Stimulated activated CD4-positive, alpha-beta T cell treated with anti-CD3 and anti-CD28 coated beads, Interleukin-15, amount 100 ng/mL, for 24 hours (primary cell): ENCODE data around the gene MYLIP.
A peak's percentile ranks its signal among the peaks of the same experiment; 100 is the strongest.

Experiments
- DNase-seq: peaks from one replicate; pipeline ENCODE4 v3.0.0-alpha.2; 2020

Gene MYLIP

DNA sequence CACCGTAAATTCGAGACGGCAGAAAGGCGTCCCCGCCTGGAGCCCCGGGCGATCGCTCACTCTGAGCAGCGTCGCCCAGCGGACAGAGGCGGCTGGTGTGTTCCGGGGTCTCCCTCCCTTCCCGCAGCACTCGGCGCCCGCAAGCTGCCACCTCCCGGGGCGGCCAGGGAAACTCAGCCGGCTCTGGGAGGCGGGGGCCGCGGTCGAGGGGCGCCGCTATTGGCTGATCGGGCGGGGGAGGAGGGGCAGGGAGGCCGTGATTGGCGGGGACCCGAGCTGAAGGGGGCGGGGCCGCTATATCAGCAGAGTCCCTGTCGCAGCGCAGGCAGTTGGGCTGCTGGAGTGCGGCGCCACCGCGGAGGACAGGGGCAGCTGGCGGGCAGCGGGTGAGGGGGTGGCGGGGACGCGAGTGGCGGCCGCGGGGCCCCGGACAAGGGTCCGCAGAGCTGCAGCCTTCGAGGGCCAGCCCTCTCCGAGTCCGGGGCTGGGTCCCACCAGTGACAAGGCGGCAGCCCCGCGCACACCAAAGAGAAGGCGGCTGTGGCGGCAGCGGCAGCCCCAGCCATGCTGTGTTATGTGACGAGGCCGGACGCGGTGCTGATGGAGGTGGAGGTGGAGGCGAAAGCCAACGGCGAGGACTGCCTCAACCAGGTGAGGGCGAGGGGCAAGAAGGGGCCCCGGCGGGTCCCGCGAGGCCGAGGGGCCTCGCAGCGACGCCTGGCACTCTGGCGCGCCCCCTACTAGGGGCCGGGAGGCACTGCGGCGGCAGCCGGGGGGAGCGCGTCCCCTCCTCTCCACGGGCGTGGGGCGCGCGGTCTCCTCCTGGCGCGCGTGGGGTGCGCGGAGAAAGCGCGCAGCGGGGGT, at the start of gene MYLIP:
Gene MYLIP, plus strand, starts transcription at position 328 of the 864 bp plus-strand sequence. Its CDS starts 237 bp downstream, at position 565.
- peak; percentile 98 for DNase-seq

DNA sequence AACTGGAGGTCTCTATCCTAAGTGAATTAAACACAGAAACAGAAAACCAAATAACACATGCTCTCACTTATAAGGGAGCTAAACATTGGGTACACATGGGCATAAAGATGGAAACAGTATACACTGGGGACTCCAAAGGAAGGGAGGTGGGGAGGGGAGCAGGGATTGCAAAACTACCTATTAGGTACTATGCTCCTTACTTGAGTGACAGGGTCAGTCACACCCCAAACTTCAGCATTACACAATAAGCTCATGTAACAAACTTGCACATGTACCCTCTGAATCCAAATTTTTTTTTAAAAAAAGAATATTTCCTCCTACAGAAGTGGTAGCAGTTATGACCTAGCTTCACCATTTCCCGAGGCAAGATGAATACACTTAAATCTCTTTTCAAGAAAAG, 49.5 kb upstream of the MYLIP start:
- no peak for DNase-seq

DNA sequence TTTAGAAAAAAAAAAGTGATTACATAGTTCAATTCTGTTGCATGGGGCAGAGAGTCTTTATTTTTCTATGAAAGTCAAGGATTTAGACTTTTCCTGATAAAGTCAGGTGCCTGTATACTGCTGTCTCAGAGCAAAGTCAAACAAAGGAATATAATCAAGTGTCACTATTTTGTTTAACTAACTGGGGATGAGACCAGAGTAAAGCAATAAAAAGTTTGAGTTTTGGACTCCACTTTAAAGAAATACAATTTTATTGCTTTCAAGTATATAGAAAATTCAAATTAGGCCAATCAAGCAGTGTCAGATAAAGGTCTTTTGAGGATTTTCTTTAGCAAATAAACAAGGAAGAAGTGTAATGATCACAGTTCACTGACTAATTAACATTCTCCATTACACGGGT, 48.7 kb upstream of the MYLIP start:
- DNase-seq = no peak

DNA sequence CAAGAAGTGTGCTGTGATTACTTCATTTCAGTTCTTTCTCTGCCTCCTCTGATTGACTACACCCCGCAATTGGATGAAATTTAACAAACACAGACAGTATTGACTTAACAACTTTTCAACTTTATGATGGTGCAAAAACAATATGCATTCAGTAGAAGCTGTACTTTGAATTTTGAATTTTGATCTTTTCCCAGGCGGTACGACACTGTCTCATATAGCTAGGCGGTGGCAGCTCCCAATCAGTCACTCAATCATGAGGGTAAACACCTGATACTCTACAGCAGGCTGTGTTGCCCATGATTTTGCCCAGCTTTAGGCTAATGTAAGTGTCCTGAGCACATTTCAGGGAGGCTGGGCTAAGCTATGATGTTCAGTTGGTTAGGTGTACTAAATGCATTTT, 47.6 kb upstream of the MYLIP start:
- no peak for DNase-seq

DNA sequence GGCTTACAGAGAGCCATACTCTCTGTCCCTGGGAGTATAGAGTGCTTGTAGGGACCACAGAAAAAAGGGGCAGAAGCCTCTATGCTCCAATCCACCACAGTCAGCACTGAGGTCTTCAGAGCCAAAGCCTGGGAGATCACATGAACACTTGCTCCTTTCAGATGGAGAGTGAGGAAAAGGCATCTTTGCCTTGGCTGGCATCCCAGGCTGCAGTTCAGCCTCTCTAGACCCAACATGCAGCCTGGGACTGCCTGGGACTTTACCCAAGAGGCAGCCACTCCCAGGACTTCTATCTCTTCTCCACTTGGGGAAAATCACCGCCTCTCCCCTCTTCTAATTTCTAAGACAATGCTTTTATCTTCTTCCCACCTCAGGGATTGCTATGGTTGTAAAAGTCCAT, 46.5 kb upstream of the MYLIP start:
- DNase-seq = no peak

DNA sequence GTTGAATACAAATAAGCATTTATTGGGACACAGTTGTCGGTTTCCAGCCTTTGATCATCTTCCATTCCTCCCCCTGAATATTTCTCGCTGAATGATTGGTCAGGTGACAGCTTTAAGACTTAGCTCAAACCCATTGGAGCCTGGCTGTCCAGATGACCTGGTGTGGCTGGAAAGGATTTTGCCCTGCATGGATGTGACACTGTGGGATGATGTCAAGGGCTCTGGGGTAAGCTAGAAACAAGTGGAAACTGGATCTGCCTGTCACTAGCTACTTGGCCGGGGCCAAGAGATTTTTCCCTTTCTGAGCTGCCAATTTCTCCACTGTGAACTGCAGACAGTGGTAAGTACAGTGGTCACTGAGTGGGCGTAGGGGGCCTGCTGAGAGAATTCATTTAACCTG, 41.9 kb upstream of the MYLIP start:
- no peak for DNase-seq

DNA sequence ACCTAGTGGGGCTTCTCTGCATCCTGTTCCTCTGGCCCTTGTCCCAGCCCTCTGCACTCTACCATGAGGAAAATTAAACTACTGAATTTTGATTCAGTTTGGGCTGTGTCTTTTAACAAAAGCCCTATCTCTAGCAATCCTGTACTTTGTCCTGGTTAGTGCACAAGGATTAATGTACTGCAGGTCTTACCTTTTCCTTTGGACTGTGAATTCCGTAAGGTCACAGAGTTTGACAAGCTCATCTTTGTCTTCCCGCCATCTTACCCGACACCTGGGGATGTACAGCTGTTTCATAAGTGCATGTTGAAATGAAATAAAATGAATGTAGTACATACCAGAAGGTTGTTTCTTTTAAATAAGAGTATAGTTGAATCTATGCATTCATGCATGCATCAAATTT, 41.5 kb upstream of the MYLIP start:
- DNase-seq = no peak

DNA sequence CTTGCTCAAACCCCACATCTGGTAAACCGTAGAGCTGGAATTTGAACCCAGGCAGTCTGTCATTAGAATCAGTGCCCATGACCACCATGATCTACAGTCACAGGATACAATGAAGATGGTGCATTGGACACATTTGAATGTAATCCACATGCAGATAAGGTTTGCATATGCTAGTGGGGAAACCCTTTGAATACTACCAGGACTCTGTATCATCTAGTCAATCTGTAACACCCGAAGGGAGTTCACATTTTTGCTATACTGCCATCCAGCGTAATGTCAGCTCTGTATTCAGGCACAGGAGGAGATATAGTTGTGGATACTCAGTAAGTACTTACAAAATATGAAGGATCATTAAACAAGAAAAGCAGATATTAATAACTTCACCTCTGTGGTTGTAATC, 40.5 kb upstream of the MYLIP start:
- DNase-seq = no peak

DNA sequence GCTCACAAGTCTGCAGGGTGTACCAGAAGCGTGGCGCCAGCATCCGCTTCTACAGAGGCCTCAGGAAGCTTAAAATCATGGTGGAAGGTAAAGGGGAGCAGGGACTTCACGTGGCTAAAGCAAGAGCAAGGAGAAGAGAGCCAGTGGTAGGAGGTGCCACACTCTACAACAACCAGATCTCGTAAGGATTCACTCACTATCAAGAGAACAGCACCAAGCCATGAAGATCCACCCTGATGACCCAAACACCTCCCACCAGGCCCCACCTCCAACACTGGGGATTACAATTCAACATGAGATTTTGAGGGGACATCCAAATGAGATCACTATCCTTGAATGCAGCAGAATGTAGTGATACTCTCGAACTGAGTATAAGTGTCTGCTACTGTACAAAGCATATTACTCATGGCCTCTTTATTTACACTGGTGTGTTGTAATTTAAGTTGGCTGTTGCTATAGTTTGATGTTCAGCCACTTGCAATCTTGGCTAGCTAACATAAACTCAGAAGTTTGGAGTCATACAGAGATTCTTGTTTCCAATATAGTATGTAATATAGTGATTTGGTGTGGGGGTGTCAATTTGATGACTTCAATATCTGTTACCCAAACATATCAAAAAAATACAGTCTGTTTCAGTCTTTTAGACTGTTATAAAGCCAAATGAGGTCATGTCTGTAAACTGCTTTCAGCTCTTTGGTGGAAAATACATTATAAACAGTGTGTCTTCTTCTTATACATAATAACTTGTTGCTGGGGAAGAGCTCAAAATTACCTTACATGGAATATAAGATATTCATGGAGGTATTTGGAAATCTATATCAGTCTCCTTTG, 39.4 kb upstream of the MYLIP start:
- no peak for DNase-seq

DNA sequence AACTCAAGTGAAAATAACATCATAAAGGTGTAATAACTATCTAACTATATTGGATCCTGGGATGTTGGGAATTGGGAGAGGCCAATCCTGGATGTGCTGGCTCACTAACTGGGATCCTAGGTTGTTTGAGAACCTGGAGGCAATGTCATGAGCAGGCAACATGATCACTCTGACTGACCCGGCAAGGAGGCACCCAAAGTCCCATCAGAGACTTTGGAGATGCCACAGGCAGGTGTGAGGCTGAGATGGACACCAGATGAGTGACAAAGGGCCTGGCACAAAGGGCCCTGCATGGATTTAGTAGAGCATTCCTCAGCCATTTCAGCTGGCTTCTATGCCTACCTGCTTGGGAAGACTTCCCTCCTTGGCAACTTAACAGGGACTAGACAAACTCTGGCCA, 38.4 kb upstream of the MYLIP start:
- no peak for DNase-seq

DNA sequence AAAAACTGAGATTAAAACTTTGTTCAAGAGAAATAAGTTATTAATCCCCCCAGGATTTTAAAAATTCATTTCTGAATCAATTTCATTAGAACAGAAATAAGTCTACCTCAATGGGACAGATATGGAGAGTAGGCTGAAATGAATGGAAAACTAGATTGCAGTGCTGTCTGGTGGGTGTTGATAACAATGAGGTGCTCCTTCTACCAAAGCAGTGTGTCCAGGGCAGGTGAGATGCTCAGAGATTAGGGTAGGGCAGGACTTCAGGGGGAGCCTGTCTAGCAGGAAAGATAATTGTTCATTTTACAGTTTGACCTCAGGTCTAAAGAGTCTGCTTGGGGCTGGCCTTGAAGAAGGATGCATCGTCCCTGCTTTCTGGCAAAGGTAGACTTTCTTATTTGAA, 38.0 kb upstream of the MYLIP start:
- no peak for DNase-seq

DNA sequence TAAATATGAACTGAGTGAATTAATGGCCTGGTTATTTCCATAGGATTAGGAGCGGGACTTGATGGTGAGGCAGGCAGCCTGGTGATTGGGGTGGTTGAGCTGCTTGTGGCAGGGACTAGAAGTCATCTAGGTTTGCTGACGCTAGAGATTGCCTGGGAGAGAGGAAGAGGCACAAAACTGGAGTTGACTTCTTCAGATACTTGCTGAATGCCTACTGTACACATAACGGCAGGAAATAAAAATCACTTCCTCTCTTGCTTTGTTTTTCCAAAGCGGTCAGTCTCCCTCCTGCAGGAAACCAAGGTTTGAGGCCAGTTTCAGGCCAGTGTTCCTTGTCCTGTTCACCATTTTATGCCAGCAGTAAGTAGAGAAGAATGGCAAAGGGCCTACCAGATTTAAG, 36.7 kb upstream of the MYLIP start:
- DNase-seq = no peak

DNA sequence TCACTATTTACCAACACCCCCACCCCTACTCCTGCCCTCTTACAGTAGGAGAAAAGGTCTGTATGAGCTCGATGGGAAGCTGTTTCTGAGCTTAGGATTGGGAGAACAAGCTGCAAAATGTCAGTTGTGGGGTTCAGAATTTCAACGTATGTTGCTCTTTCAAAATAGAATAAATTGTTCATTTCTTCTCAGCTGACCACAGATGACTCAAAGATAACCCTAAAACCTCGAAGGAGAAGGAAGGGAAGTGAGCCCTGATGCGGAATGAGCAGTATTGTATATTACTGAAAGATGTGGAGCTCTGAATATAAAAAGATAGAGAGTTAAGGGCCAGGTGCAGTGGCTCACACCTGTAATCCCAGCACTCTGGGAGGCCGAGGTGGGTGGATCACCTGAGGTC, 35.9 kb upstream of the MYLIP start:
- DNase-seq = no peak

DNA sequence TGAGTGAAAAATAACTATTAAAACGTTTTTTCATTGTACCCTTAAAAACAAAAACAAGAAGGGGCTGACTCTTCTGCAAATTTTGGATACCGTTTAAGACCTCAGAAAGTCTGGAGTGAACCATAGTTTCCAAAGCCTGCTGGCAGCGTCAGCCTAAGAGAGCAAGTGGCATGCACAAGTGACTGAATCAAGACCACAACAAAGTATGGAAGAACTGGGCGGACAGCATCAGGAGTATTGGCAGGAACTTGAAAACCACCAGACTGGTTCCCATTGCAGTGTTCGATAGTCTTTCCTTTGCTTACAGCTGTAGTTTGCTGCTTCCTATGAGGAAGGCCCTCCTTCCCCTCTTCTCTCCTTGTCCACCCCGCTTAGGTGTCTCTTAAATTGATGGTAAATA, 33.7 kb upstream of the MYLIP start:
- no peak for DNase-seq

DNA sequence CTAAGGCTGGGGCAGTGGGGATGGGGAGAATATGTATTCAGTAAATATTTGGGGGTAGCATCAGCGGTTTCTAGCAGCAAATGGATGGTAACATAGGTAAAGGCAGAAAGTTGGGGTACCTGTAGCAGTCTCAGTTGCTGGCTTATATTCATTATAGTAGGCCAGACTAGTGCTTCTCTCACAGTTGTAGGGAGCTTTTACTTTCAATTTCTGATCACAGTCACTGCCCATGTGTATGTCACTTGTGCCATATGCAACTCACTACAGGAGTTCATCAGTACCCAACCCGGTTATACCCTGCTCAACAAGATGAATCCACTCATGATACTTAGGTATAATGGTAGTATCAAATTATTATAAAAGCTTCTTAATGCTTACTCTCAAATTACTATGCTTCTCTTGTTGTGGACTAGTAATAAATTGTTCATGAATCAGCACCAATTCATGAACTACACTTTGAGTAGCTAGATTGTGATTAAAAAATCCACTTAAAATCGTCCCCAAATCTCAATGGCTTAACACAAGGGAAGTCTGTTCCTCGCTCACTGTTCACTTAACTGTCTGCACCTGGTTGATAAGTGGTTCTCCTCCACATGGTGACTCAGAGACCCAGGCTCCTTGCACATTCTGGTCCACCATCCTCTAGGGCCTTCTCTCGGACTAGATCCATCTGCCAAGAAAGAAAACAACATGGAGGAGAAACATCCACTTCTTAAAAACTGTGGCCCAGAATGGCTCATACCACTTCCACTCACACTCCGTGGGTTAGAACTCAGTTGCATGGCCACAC, 31.3 kb upstream of the MYLIP start:
- no peak for DNase-seq

DNA sequence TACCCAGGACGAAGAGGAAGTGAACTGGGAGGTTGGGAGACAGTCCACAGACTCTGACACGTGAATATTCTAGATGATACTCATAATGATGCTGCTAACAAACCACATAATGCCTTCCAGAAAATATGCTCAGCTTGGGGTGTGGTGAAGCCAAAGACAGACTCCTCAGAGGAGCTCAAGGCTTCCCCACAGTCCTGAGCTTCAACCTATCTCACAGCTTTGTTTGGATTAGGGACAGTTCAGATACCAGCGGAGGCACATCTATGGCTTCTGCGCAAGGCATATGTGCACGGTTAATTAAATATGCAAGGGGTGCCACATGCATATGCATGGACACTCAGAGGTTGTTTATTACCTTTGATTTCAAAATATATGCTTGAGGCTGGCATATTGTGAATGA, 30.7 kb upstream of the MYLIP start:
- DNase-seq = no peak

DNA sequence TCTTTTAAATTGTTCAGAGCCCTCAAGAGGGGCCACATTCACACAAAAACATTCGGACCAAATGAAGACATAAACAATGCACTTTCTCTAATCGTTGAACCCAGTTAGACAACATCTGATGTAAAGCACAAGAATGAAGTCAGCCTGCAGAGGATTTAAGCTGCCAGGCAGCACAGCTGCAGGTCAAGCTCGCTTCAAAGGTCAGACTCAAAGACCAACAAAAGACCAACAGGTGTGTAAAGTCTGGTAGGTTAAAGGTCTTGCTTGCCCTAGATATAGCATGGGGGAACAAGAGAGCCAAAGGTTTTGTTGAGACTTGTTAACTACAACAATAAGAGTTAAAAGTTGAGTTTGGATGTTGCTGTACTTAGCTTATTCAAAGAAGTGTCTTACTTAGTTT, 26.7 kb upstream of the MYLIP start:
- DNase-seq = no peak

DNA sequence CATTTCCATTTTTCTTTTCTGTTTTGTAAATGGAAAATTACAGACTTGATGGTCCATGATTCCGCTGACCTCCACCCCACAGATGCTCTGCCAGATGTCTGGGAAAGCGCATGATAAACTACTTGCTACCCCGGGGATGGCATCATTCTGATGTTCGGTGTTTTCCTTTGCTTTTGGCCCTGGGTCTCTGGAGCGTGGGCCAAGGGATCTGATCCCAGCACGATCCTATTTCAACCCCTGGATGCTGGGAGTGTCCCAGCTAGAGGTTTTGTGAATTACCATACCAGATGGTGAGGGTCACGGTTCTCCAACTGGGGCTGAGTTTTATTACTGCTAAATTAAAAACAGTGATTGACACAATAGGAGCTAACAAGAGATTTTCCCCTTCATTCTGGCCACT, 25.2 kb upstream of the MYLIP start:
- DNase-seq = no peak

DNA sequence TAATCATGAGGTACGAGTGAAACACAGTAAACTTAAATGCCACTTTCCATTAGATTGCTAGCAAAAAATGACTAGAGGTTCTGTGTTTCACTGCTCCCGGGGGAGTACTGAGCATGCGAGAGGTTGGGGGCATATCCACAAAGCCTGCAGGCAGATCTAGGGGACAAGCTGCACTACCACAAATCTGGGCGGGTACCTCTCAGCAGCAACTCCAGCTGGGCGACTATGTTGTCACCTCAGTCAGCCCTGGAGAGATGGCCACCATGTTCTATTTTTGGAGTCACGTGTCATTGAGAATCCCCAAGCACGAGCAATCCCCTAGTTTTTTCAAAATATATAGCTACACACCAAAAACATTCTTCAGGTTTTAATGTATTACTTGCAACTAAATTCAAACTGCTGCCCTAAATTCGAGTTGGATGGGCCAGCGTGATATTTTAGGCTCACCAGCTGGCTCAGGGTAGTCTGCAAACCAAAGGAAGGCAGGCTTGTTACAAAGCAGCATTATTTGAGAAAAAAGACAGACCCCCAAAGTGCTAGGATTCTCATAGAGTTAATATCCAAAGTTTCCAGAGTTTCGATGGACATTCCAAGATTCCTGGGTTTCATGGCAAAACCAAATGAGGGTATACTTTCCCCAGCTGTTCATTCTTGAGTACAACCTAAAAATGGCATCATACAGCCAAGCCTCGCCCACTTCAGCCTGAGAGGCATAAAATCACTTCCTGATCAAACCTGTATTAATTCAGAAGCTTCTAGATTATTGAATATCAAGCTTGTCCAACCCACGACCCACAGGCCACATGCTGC, 24.1 kb upstream of the MYLIP start:
- DNase-seq = no peak

DNA sequence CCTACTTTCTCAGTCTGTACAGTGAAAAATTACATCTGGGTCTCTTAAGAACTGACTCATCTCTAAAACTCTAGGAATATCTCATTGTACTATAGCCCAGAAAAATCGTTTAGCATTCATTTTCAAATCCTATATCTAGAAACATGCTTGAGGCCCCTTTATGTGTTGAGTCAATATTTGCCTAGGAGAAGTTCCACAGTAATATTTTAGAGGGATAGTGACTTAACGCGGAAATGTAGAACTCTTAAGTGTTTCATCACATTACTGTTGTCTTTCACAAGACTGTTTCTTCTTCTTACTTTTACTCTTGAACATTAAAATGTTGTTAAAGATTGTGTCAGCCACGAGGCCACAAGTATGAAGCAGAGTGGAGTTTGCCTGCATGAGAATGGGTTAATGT, 23.0 kb upstream of the MYLIP start:
- DNase-seq = no peak

DNA sequence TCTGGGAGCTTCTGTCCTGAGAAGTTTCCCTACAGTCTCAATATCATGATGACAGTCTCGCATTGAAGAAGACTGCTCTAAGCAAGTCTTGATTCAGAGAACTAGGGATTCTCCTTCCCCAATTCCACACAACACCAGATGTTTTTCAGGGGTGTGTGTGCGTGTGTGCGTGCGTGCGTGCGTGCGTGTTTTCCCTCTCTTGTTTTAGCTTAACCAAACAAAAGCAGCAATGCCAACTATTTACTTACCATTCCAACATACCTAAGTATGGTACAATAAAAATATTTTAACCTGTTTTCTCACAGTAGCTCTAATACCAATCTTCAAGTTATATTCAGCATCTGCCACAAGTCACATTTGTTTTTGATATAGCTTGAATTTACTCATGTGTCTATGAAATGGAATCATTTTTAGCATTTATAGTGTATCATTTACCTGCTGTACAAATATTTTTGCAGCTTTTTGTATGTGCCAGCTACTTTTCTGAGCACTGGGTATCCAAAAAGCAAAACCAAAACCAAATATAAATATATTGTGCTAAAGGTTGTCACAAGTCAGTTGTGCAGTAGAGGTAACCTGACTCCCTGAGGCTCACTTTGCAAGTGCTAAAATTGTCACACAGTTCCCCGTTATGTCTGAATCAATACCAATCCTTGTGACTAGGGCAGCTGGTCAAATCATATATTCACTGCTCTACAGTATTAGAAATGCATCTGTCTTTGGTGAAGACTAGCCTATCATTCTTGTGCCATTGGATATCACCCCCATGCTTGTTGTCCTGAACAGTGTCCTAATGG, 21.7 kb upstream of the MYLIP start:
- DNase-seq = no peak

DNA sequence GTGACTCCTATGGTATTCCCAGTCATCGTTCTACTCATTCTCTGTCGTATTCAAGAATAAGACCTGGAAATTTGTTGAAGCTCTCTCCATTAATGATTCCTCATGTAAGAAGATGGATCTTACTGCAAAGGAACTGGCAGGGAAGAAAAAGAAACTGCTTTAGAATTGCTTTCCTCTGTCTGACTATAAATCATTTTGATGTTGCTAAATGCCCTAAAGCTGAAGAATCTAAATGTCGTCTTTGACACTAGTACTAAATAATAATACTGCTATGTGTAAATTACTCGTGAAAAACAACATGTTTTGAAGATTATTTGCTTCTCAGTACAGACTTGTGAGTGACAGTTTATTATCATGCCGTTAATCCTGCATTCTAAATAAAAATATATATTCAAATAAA, 20.5 kb upstream of the MYLIP start:
- no peak for DNase-seq
